ENCODE measurements around the gene LZTS2.

LZTS2 gene

DNA sequence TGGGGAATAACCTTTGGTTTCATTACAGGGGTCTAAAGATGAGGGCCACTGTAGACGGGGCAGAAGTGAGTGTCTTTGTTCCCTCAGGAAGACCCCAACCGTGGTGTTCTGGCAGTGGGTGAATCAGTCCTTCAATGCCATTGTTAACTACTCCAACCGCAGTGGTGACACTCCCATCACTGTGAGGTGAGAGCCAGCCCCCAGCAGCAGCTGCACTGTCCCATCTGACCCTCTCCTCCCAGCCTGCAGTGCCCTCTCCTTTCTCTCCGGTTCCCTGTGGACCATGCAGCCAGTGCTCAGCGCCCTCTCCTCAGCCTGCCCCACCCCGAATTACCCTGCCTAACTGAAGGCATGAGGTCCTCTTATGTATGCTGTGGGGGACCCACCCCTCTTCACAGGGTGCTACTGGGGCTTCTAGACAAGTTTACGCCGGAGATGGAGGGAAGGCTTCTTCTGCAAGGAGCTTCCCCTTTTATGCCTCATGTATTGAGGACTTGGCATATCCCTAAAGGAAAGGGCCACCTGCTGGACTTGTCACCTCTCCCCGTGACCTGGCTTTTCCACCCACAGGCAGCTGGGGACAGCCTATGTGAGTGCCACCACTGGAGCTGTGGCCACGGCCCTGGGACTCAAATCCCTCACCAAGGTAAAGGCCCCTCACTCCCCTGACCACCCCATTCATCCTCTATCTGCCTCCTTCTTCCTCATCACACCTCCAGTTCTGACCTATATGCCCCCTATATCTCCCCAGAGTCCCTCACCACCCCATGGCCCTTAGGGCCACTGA, 36.5 kb downstream of the LZTS2 start:
- no peak for DNase-seq

DNA sequence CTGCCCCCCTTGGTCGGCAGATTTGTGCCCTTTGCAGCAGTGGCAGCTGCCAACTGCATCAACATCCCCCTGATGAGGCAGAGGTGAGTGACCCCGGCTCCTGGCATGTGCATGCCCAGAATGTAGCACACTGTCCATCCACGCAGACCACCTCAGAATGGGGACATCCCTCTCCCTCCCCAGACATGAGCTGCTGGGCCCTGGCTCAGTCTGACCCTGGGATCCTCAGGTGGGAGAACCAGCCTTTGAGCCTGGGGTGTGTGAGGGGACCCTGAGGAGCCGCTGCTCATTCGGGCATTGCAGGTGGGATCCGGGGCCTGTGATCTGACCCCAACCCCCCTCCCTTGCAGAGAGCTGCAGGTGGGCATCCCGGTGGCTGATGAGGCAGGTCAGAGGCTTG, 37.1 kb downstream of the LZTS2 start:
- no peak for DNase-seq

DNA sequence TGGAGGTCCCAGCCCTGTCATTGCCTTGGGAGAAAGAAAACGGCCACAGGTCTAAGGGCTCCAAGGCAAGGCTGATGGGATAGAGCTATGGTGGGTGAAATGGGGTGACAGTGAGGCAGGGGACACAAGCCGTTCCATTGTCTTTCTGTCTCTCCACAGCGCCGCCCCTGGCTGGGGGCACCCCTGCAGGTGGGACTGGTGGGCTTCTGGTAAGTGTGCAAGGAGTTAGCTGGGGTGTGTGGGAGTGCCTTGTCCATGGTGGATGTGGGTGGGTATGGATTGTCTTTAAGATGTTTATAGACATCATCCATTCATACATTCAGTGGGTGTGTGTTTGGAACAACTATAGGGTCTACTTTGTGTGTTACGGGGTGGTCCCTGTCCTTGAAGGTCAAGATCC, 38.9 kb downstream of the LZTS2 start:
- DNase-seq, result no peak

DNA sequence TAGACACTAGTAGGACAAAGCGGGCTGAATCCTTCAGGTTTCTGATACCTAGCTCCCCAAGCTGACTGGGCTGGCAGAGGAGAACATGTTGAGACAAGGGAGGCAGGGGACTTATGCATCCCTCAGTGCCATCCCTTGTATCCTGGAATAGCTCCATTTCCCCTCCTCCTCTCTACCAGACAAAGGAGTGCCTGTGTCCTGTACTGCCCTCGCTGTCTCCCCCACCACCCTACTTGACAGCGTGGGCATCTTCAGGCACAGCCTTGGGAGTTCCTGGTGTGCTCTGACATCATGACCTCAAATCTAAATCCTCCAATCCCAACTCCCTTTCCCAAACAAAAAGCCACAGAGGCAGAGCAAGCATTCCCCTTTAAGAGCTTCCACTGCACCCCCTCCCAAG, 40.5 kb downstream of the LZTS2 start:
- DNase-seq, result no peak

DNA sequence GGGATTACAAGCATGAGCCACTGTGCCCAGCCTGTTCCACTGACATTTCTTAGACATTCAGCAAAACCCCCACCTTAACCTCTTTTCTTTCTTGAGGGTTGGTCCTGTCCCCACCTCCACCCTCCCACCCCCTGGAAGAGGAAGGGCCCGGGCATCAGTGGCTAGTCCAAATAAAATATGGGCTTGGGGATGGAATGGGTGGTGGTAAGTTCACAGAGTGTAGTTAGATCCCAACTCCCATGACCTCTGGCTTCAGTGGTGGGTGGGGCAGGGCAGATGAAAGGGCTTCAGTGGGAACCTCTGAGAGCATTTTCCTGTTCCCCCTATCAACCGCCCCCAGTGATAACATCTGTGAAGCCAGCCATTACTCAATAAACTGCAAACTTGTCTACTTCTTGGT, 41.2 kb downstream of the LZTS2 start:
- DNase-seq, result no peak

DNA sequence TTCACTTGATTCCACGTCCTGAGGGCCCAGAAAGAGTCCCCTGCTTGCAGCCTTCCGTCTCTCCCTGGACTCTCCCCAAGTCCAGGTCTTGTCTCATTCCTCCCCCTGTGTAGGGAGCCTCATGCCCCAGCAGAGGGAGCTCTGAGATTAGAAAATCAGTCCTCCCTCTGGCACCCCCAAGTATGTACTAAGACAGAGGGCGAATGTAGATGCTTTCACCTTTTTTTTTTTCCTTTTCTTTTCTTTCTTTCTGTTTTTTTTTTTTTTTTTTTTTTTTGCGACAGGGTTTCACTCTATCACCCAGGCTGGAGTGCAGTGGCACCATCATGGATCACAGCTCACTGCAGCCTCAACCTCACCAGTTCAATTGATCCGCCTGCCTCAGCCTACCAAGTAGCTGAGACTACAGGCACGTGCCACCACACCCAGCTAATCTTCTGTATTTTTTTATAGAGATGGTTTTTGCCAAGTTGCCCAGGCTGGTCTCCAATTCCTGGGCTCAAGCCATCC, 41.7 kb downstream of the LZTS2 start:
- peak; percentile 65 for DNase-seq

DNA sequence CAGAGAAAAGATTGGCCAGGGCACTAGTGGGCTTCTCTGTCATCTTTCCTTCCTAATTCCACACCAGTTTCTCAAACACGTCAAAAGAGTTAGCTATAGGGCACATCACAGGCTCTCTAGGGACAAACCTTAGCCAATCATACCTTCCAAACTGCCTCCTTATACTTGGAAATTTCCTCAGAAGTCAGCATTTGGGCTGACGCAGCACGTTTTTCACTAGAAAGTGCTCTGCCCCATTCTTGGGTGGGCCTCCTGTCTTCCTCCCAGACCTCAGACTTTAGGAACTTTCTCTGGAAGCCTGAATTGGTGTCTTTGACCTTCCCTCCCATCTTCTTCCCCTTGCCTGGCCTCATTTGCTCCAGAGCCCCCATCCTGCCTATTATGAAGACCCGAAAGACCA, 42.5 kb downstream of the LZTS2 start:
- DNase-seq, result no peak

DNA sequence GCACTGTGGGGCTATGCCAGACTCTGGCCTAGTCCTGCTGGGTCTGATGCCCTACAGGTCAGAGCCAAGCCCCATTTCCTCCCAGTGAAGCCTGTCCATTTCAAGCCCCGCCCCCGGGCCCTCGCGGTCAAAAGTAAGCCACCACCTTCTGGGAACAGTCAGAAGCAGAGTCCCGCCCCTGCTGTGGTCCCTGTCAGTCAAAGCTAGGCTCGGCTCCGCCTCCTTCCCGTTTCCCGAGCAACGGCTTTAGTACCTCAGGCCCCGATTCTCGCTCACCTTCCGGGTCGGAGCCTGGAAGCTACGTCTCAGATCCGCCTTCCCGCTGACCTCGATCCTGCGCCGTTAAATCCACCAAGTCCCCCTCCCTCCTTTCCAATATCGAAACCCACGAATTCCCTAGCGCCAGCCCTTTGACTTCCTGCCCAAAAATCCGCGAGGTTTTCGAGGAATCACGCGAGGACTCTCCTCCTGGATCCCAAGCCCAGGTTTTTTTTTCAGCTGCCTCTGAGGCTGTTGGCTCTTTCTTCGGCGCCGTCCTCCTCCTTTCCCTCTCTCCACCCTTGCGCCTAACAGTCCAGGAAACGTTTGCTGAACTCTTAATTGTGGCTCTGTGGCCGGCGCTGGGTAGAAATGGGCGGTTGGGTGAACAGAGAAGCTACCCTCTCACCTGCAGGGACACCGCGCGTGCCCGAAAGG, 43.2 kb downstream of the LZTS2 start:
- DNase-seq, result peak; percentile 64

DNA sequence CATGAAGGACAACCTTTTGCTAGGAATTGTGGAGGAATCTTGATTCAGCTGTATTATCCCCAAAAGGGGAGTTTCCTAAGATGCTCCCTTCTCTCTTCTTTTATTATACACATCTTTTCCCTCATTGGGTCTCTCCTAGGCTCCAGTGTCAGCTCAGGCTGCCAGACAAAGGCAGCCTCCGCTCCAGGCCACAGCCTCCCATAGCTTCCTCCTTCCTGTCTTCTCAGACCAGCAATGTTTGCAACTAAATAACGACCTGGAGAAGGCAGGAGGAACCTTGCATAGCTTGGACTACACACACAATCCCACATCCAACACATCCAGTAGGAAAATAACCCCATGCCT, 43.7 kb downstream of the LZTS2 start:
- DNase-seq, result no peak

DNA sequence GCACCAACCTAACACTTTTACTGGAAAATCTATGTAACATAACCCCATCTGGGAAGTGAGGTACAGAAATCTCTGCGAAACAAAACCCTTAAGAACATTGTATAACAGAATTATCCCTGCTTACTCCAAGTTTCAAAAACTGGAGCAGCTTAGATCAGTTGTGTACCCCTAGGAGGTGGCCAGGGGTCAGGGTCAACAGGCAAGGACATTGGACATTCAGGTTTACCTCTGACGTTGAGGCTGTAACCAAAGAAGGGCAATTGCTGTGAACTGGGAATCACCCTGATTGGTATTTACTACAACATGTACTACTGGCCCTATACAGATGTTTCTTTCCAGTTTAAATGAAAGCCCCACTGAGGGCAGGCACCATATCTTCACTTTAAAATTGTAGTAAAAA, 44.5 kb downstream of the LZTS2 start:
- DNase-seq, result no peak

DNA sequence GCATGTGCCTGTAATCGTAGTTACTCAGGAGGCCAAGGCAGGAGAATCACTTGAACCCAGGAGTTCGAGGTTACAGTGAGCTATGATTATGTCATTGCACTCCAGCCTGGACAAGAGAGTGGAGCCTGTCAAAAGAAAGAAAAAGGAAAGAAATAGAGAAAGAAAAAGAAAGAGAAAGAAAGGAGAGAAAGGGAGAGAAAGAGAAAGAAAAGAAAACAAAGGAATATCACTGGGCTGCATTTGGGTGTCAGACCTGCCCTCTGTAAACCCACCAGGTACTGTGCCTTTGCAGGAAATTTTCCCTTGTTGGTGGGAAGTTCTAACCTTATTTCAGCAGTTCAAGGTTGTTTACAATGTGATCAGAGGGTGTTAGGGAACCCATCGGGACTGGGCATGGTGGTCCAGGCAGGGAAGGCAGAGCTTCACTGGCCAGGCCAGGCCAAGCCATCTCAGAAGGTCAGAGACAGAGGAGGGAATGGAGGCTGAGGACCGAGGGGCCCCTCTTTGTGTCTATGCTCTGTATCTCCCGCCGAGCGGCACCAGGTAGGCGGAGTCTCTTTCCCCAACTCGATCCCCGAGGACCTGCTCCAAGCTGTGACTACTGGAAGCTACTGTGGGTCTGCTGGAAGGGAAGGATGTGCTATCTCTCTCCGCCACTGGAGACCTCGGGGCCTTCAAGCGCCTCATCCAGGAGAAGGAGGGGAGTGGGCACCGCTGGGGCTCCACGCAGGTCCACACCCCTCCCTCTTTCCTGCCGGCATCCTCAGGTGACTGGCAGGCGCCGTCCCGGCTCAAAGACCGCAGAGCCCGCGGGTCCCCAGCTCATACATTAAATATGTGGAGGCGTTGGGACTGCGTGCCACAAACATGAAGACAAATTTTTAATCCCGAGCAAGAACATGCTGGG, 47.0 kb downstream of the LZTS2 start:
- DNase-seq, result no peak

DNA sequence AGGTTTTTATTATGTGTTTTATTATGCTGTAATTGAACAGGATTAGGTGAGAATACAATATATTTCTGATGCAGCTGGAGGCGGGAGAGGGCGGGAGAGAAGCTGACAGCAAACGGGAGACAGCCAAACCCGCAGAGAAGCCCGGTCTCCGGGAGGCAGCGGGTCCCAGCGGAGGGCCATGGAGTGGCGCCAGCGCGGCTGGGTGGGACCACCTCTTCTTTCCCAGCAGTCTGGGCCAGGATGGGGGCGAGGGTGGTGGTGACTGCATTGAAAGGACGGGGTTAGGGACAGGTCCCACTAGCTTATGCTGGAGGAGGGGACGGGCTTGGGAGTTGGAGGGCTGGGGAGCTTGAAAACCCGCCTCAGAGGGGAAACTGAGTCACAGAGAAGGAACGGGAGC, 47.7 kb downstream of the LZTS2 start:
- no peak for DNase-seq

DNA sequence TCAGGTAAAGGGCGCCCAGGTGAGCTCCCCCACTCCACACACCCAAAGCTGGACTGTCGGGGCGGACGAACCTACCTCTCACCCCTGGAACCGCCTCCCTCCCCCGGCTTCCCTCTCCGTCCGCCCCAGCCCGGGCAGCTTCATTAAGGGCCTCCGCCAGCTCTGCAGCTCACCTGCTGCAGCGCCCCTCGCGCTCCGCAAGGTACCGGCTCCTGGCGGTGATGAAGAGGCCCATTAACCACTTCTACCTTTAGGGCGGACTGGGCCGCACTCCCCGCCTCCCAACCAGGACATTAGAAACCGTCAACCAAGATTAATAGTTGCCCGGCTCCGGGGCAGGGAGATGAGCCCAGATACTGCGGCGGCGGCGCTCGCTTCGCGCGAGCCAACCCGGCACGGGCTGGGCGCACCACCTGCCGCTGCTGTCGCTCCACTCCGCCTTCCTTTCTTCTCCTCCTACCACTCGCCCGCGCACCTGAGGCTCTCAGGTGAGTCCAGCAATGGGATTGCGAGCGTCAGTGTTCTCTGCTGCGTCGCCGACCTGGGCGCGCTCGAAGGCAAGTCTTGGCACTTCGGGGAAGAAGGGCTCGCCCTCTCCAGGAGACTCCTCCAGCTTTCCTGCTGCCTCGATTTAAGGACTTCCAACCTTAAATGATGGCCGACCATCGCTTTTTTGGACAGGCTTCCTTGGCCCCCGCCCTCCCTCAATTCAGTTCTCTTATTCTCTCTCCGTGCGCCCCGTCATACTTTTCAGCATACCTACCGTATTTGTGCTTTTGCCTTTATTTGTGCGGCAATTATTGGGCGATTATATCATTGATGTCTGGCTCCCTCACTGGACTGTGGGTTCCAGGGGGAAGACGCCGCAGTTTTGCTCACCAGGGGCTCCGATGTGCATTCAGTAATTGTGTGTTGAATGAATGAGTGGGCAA, 48.6 kb downstream of the LZTS2 start:
- DNase-seq, result no peak

DNA sequence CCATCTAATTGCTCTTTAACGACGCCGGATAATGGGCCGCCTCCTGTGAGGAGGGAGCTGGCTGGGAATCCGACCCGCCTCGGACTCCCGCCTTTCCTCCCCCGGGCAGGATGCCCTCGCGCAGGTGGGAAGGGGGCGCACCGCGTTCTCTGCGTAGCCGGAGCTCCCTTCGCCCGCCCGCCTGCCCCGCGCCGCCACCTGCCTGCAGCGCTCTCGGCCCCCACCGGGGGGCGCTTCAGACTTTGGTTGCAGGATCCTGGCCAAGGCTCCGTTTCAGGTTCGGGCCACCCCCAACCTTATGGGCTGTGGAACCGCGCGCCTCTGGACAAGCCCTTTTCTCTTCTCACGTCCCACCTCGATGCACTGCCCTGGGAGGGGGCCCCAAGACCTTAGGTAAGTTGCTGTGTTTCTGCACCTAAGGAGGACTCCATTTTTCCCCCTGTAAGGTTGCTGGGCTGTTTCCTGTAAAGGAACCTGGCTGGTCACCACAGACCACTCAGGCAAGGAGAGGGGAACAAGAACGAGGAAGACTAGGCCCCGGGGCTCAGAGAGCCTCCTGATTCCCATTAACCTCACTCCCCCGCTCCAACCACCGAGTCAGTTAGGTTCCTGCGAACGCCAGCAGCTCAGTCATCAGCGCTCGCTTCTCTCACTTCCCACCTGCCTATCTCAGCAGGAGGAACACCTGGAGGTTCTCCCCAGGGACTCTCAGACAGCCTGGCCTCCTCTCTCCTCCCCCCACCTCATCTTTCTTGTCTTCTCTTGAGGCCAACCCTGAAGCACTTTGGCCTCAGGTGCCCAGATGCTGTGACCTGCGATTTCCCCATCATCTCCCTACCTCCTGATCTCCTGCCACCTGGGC, 50.8 kb downstream of the LZTS2 start:
- peak; percentile 69 for DNase-seq

DNA sequence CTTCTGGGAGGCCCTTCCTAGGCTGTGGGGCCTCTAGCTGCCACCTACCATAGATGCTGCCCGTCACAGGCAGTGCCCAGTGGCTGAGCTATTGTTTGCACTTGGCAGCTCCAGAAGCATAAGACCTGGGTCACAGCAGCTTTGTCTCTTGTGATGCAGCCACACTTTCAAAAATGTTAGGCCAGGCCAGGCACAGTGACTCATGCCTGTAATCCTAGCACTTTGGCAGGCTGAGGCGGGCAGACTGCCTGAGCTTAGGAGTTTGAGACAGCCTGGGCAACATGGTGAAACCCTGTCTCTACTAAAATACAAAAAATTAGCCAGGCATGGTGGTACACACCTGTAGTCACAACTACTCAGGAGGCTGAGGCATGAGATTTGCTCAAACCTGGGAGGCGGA, 52.7 kb downstream of the LZTS2 start:
- no peak for DNase-seq

DNA sequence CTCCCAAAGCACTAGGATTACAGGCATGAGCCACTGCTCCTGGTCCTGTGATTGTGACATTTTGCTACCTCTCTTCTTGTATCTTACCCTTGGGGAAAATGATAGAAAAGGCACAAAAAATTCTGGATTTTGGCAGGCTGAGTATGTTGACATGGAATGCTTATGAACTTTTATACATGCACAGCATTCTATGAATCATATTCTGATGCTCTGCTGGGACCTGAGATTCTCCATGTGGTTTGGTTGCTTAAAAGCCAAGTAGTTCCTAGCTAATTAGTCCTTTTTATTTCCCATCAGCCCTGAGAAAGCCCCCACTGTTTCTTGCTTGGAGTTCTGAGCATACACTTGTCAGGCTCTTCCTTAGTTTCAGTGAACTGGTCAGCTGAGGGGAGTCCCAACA, 53.9 kb downstream of the LZTS2 start:
- DNase-seq, result no peak

DNA sequence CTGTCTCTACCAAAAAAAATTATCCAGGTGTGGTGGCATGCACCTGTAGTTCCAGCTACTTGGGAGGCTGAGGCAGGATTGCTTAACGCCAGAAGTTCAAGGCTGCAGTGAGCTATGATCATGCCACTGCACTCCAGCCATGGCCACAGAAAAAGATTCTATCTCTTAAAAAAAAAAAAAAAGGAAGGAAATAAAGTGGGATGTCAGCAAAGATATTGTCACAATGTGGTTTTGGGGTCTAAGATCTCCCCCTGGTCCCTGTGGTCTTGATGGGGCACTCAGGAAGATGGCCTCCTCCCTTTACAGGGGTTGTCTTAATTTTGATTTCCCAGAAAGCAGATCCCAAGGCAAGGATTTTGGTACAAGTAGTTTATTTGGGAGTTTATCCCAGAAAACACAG, 54.7 kb downstream of the LZTS2 start:
- no peak for DNase-seq

DNA sequence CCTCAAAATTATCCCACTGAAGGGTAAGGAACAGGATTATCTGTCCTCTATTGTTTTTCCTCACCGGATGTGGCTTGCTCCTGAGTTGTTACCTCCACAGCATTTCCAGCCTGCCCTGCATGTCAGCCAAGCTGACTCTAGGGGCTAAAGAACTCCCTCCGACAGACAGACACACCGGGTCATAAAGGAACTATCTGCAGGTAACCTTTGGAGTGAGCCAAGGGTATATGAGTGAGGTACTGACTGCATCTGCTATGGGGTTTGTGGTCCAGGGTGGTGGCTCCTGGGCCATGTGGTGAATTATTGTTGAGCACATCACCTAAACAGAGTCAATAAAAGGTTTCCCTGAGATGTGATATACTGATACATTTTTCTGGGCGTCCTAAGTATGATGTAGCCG, 55.3 kb downstream of the LZTS2 start:
- no peak for DNase-seq

DNA sequence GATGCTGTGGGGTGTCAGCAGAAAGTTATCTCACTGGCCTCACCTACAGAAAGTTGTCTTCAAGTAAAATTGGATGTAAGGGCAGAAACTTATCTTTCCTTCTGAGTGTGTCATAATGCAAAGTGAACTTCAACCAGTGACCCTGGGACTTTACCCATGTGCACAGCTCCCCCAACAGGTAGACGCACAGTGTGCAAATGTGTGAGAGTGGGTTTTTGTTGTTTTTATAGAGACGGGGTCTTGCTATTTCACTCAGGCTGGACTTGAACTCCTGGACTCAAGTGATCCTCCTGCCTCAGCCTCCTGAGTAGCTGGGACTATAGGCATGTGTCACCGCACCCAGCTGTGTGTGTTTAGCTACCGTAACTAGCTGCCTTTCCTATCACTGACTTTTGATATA, 55.8 kb downstream of the LZTS2 start:
- DNase-seq, result no peak

DNA sequence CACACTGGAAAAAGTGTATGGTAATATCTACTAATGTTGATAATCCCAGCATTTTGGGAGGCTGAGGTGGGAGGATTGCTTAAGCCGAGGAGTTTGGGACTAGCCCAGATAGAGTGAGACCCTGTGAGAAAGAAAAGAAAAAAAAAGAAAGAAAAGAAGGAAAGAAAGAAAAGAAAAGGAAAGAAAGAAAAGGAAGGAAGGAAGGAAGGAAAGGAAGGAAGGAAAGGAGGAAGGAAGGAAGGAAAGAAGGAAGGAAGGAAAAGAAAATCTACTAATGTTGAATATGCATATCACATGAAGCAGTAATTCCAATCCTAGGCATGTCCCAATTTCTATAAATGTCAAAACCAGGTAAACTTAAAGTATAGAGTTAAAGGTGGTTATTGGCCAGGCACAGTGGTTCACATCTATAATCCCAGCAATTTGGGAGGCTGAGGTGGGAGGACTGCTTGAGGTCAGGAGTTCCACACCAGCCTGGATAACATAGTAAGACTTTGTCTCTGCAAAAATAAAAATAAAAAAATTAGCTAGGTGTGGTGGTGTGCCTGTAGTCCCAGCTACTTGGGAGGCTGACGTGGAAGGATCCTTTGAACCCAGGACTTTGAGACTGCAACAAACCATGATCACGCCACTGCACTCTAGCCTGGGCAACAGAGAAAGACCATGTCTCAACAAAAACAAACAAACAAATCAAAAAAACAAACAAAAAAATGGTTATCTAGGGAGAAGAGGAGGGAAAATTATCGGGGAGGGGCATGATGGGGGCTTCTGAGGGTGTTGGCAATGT, 57.0 kb downstream of the LZTS2 start:
- no peak for DNase-seq

Data from effector CD4-positive, alpha-beta T cell (primary cell).